SH-SY5Y (cell line): ENCODE measurements around the gene OR7A17.

Experiments used
- GATA2 ChIP-seq: IDR thresholded peaks from 2 replicates; pipeline ENCODE4 v1.6.1; 2011; ENCODE audit warnings: mild to moderate bottlenecking, low read depth, low read length
- GATA3 ChIP-seq: IDR thresholded peaks from 2 replicates; pipeline ENCODE4 v1.6.1; 2011; ENCODE audit warnings: low read depth, mild to moderate bottlenecking, low read length, moderate library complexity

DNA sequence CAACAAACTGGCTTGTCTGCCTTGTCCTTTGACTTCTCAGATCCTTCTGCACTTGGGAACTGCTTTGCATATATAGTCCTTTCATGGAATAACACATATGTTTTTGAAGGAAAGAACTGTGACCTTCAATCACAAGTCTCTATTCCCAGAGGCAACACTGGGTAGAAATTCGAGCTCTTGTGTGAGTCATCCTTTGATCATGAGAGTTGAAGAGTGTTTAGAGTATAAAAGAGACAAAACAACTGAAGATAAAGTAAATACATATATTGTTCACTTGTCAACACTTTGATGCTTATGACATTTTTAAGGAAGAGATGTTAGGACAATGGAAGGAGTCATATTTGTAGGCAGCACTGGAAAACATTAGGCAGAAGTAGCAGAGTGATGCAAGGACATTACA is 45.7 kb downstream of the OR7A17 start:
- TF ChIP-seq GATA2 (no peak), GATA3 (no peak)
